GM23338 (cell line): Measurements from ENCODE around the gene NOC2L. TPM values are rescaled to one million over a fixed set of nuclear protein-coding genes. Genes with fewer than 3 reads are reported as not detected.
A peak's percentile ranks its signal among the peaks of the same experiment; 100 is the strongest.

Experiments used
- ATAC-seq: fragments of 200-7000 bp; cut with Tn5 transposase; 3 replicates; pipeline ENCODE4 v1.9.1; 2020
- DNase-seq: peaks from one replicate; pipeline ENCODE4 v3.0.0-alpha.2; 2015; ENCODE audit warnings: low spot score
- H2AFZ ChIP-seq: fragments of 200-600 bp; sonication (generic); 2 replicates; pipeline ENCODE4 v1.8.0; 2016; ENCODE audit warnings: antibody characterized with exemption, mild to moderate bottlenecking, moderate library complexity
- H3F3A ChIP-seq: fragments of 200-600 bp; sonication (generic); replicated peaks from 2 replicates; pipeline ENCODE4 v1.8.0; 2017; ENCODE audit warnings: antibody characterized with exemption, mixed run types, low read depth
- H3K27ac ChIP-seq: fragments of 200-600 bp; sonication (generic); 2 replicates; pipeline ENCODE4 v1.6.1; 2016; ENCODE audit warnings: low read depth
- H3K27me3 ChIP-seq: fragments of 200-600 bp; sonication (generic); 2 replicates; pipeline ENCODE4 v1.8.0; 2016; ENCODE audit warnings: mild to moderate bottlenecking, mixed run types, moderate library complexity; ENCODE audit not compliant: insufficient read depth
- H3K36me3 ChIP-seq: fragments of 200-600 bp; sonication (generic); 2 replicates; pipeline ENCODE4 v1.8.0; 2016; ENCODE audit warnings: mild to moderate bottlenecking; ENCODE audit not compliant: insufficient read depth
- H3K4me1 ChIP-seq: fragments of 200-600 bp; sonication (generic); 2 replicates; pipeline ENCODE4 v1.8.0; 2016; ENCODE audit warnings: mild to moderate bottlenecking, moderate library complexity; ENCODE audit not compliant: insufficient read depth
- H3K4me2 ChIP-seq: fragments of 200-600 bp; sonication (generic); 2 replicates; pipeline ENCODE4 v1.7.1; 2017; ENCODE audit warnings: mixed run types
- H3K4me3 ChIP-seq: fragments of 200-600 bp; sonication (generic); 2 replicates; pipeline ENCODE4 v1.6.1; 2016; ENCODE audit warnings: mixed run types
- H3K79me2 ChIP-seq: fragments of 200-600 bp; sonication (generic); replicated peaks from 2 replicates; pipeline ENCODE4 v1.8.0; 2017; ENCODE audit warnings: mild to moderate bottlenecking; ENCODE audit not compliant: insufficient read depth
- H3K9me2 ChIP-seq: fragments of 200-600 bp; sonication (generic); 2 replicates; pipeline ENCODE4 v1.8.0; 2017; ENCODE audit not compliant: insufficient read depth
- H4K20me1 ChIP-seq: fragments of 200-600 bp; sonication (generic); replicated peaks from 2 replicates; pipeline ENCODE4 v1.8.0; 2017; ENCODE audit warnings: mild to moderate bottlenecking; ENCODE audit not compliant: insufficient read depth
- H3K27ac Mint-ChIP-seq: 2 replicates; pipeline ENCODE4 v1.8.0; 2020; ENCODE audit warnings: inconsistent platforms, mild to moderate bottlenecking, moderate library complexity, mixed read lengths
- H3K27me3 Mint-ChIP-seq: 3 replicates; pipeline ENCODE4 v1.8.0; 2022; ENCODE audit warnings: low read depth, mild to moderate bottlenecking, moderate library complexity, mixed read lengths, inconsistent platforms; ENCODE audit not compliant: insufficient read depth, poor library complexity
- H3K36me3 Mint-ChIP-seq: 3 replicates; pipeline ENCODE4 v1.8.0; 2021; ENCODE audit warnings: low read depth, mild to moderate bottlenecking, inconsistent platforms, moderate library complexity, mixed read lengths
- H3K4me1 Mint-ChIP-seq: 3 replicates; pipeline ENCODE4 v1.8.0; 2020; ENCODE audit warnings: mild to moderate bottlenecking, inconsistent platforms, mixed read lengths
- H3K4me3 Mint-ChIP-seq: 3 replicates; pipeline ENCODE4 v1.8.0; 2021; ENCODE audit warnings: moderate library complexity, mild to moderate bottlenecking, inconsistent platforms, mixed read lengths
- H3K9me3 Mint-ChIP-seq: 3 replicates; pipeline ENCODE4 v1.8.0; 2020; ENCODE audit warnings: moderate library complexity, mild to moderate bottlenecking, inconsistent platforms, mixed read lengths
- CTCF ChIP-seq, 2 experiments: fragments of 200-600 bp in 1 of 2; sonication (generic) in 1 of 2; conservative IDR thresholded peaks; 2 replicates each; pipeline versions ENCODE4 v1.5.1 to v1.6.1; 2016 to 2017; ENCODE audit warnings: antibody characterized with exemption in 2 of 2, low read depth in 2 of 2, mild to moderate bottlenecking in 2 of 2, moderate library complexity in 1 of 2
- POLR2AphosphoS5 ChIP-seq: IDR thresholded peaks from 2 replicates; pipeline ENCODE4 v1.6.1; 2016; ENCODE audit warnings: antibody characterized with exemption, low read depth
- REST ChIP-seq: IDR thresholded peaks from one replicate; pipeline ENCODE4 v1.6.1; 2018; ENCODE audit warnings: antibody characterized with exemption; ENCODE audit not compliant: unreplicated experiment
- ZNF114 ChIP-seq: fragments of 250-450 bp; sonication (Bioruptor Pico); IDR thresholded peaks from 2 replicates; pipeline ENCODE4 v1.5.0; 2020; ENCODE audit warnings: mild to moderate bottlenecking, moderate library complexity
- polyA plus RNA-seq: library from polyadenylated mRNA; unstranded; fragments of >200 nt; fragmentation: Nextera tagmentation; extraction: Ambion mirVana; gene quantifications from 2 replicates; pipeline ENCODE4 v1.2.1, GENCODE V29; 2016
- total RNA-seq: library from RNA; depleted of rRNA; stranded (reverse); fragments of >200 nt; shearing (Covaris generic); gene quantifications from 2 replicates; pipeline ENCODE4 v1.2.3, GENCODE V29; 2014

Gene NOC2L
- total and polyA plus RNA-seq, 2 experiments from 2014 or later, result 79.3 to 125 TPM

- H3K4me2 ChIP-seq, result peak overlapping the region; percentile 70; the same call in 1 of the 2 replicates
- H3K27ac ChIP-seq, result no peak overlapping the region
- Mint-ChIP-seq H3K27me3 (peaks cover 68% of the 10 kb centered on the region), H3K4me1 (peaks cover 16% of the 10 kb centered on the region), H3K36me3 (no peaks in the 10 kb centered on the region), H3K27ac (no peak overlapping the region), H3K4me3 (peak overlapping the region; percentile 30; the same call in 1 of the 3 replicates), H3K9me3 (no peaks in the 10 kb centered on the region; the same call in 2 of the 3 replicates)
- peaks cover 90% of the 10 kb centered on the region for H3K27me3 ChIP-seq
- ATAC-seq (peak; percentile 26), DNase-seq (peak; percentile 71)
- no peaks in the 10 kb centered on the region for H3K36me3 ChIP-seq
- H3F3A ChIP-seq, result no peaks in the 10 kb centered on the region
- H2AFZ ChIP-seq, result no peak overlapping the region
- H3K9me2 ChIP-seq, result no peaks in the 10 kb centered on the region
- no peak for TF ChIP-seq POLR2AphosphoS5
- TF ChIP-seq CTCF (conservative IDR thresholded peaks at IDR 0.05; ENCODE audit: low read depth in 2 of 2), result peak; percentile 29 to 46; a peak in 3 of 4 replicates
- peaks cover 5% of the 10 kb centered on the region; the same call in 1 of the 2 replicates for H3K4me1 ChIP-seq
- no peak overlapping the region for H3K4me3 ChIP-seq
- no peaks in the 10 kb centered on the region for H3K79me2 ChIP-seq
- no peaks in the 10 kb centered on the region for H4K20me1 ChIP-seq
These were observed 20.2 kb downstream of the NOC2L start for GRCh38 chr1:938711-939489.

GRCh38 chr1:938088-938683, 20.9 kb downstream of the NOC2L start:
- Histone ChIP-seq H3K27ac (no peak overlapping the region), H3K36me3 (no peaks in the 10 kb centered on the region), H3K4me1 (peaks cover 3% of the 10 kb centered on the region; the same call in 1 of the 2 replicates), H3K4me3 (no peak overlapping the region), H4K20me1 (no peaks in the 10 kb centered on the region), H2AFZ (no peak overlapping the region), H3K9me2 (no peaks in the 10 kb centered on the region), H3F3A (no peaks in the 10 kb centered on the region), H3K4me2 (no peak overlapping the region), H3K27me3 (peaks cover 89% of the 10 kb centered on the region), H3K79me2 (no peaks in the 10 kb centered on the region)
- H3K4me3 Mint-ChIP-seq, result no peak overlapping the region
- no peaks in the 10 kb centered on the region; the same call in 2 of the 3 replicates for H3K9me3 Mint-ChIP-seq
- ATAC-seq (no peak), DNase-seq (no peak)
- no peaks in the 10 kb centered on the region for H3K36me3 Mint-ChIP-seq
- H3K4me1 Mint-ChIP-seq, result peaks cover 14% of the 10 kb centered on the region
- peaks cover 70% of the 10 kb centered on the region for H3K27me3 Mint-ChIP-seq
- peak in 1 of 2 experiments; percentile 29; a peak in 2 of 4 replicates for TF ChIP-seq CTCF (conservative IDR thresholded peaks at IDR 0.05; ENCODE audit: low read depth in 2 of 2)
- TF ChIP-seq REST, result no peak
- TF ChIP-seq ZNF114 (CRISPR knock-in tag), result no peak
- no peak overlapping the region for H3K27ac Mint-ChIP-seq
